Rectal smooth muscle tissue (tissue), 1 donor: Measurements from ENCODE around the gene MAST4.

Experiments used
- H3K27ac ChIP-seq: one replicate; pipeline ENCODE4 v1.7.0; 2013; ENCODE audit warnings: low read depth, low read length, inconsistent platforms
- H3K27me3 ChIP-seq: one replicate; pipeline ENCODE4 v1.7.0; 2013; ENCODE audit warnings: low read length; ENCODE audit not compliant: control insufficient read depth, insufficient read depth
- H3K36me3 ChIP-seq: one replicate; pipeline ENCODE4 v1.7.0; 2013; ENCODE audit warnings: low read length; ENCODE audit not compliant: control insufficient read depth, insufficient read depth
- H3K4me1 ChIP-seq: one replicate; pipeline ENCODE4 v1.7.0; 2013; ENCODE audit warnings: low read length; ENCODE audit not compliant: control insufficient read depth, insufficient read depth
- H3K4me3 ChIP-seq: one replicate; pipeline ENCODE4 v1.7.0; 2013; ENCODE audit warnings: low read length
- H3K9ac ChIP-seq: one replicate; pipeline ENCODE4 v1.7.0; 2013; ENCODE audit warnings: low read length

MAST4 gene

DNA sequence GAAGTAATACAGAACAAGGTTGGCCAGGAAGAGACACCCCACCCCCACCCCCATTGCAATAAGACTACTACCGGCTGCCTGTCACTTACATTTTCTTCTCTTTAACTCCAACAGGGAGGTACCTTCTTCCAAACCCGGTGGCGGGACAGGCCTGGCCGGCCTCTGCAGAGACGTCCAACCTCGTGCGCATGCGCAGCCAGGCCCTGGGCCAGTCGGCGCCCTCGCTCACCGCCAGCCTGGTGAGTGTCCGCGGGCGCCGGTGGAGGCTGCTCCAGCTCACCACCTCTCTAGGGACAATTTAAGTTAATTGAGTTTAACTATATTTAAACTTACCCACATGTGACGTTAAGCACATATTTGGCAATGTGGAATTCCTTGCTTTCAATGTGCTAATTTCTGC is 192.4 kb downstream of the MAST4 start:
- Histone ChIP-seq H3K27me3 (no peaks in the 10 kb centered on the region), H3K4me1 (no peaks in the 10 kb centered on the region), H3K4me3 (no peak overlapping the region), H3K36me3 (no peaks in the 10 kb centered on the region), H3K27ac (no peak overlapping the region), H3K9ac (no peak overlapping the region)

DNA sequence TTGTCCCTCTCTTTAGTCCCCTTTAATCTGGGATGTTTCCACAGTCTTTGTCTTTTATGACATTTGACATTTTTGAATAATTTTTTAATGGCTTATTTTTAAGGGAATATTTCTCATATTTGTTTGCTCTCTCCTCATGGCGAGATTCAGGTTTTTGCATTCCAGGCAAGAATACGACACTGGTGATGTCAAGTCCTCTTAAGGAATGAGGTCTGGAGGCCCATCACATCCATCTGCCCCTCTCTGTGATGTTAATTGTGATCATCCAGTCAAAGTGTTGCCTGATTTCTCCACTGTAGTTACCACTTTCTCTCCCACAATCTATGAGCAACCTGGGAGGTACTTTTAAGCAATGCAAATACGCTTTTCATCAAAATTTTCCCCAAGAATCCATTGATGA is 193.2 kb downstream of the MAST4 start:
- H3K4me1 ChIP-seq, result no peaks in the 10 kb centered on the region
- H3K4me3 ChIP-seq, result no peak overlapping the region
- no peaks in the 10 kb centered on the region for H3K36me3 ChIP-seq
- H3K27ac ChIP-seq, result no peak overlapping the region
- no peaks in the 10 kb centered on the region for H3K27me3 ChIP-seq
- H3K9ac ChIP-seq, result no peak overlapping the region

DNA sequence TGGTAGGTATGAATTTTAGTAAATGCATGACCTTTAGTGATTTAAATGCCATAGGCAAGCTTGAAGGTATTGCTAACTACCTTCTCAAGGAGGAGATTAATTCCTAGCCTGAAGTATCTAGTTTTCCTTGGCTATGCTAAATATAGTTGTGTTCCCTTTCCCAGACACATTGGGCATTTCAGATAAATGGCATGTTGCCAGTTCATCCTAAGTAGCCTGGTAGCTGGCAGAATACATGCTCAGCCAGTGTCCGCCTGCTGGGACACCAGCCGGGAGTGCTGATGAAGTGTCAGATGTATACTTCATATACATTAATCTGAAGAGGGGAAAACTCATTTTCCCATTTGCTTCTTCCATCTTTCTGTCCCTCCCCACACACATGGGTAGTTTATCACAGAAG is 196.9 kb downstream of the MAST4 start:
- Histone ChIP-seq H3K4me3 (no peak overlapping the region), H3K36me3 (no peaks in the 10 kb centered on the region), H3K9ac (no peak overlapping the region), H3K27ac (no peak overlapping the region), H3K4me1 (no peaks in the 10 kb centered on the region), H3K27me3 (no peaks in the 10 kb centered on the region)

DNA sequence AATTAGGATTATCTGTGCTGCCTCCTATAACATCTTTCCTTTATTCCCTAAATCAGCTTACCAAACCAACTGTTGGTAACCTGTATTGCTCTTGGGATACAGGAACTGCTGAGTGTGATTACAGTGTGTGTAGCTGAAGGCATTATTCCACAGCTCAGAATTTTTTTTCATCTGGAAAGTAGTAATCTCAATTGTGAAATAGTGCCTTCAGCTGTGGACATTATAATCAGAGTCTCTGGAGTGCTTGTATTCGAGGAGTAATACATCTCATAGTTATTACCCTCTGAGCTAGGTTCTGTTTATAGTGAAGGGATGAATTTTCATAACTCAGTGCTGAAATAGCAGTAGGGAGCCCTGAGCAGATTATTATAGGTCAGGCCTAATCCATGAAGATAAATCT is 199.5 kb downstream of the MAST4 start:
- no peaks in the 10 kb centered on the region for H3K4me1 ChIP-seq
- H3K4me3 ChIP-seq, result no peak overlapping the region
- no peaks in the 10 kb centered on the region for H3K36me3 ChIP-seq
- no peaks in the 10 kb centered on the region for H3K27me3 ChIP-seq
- no peak overlapping the region for H3K9ac ChIP-seq
- H3K27ac ChIP-seq, result no peak overlapping the region

DNA sequence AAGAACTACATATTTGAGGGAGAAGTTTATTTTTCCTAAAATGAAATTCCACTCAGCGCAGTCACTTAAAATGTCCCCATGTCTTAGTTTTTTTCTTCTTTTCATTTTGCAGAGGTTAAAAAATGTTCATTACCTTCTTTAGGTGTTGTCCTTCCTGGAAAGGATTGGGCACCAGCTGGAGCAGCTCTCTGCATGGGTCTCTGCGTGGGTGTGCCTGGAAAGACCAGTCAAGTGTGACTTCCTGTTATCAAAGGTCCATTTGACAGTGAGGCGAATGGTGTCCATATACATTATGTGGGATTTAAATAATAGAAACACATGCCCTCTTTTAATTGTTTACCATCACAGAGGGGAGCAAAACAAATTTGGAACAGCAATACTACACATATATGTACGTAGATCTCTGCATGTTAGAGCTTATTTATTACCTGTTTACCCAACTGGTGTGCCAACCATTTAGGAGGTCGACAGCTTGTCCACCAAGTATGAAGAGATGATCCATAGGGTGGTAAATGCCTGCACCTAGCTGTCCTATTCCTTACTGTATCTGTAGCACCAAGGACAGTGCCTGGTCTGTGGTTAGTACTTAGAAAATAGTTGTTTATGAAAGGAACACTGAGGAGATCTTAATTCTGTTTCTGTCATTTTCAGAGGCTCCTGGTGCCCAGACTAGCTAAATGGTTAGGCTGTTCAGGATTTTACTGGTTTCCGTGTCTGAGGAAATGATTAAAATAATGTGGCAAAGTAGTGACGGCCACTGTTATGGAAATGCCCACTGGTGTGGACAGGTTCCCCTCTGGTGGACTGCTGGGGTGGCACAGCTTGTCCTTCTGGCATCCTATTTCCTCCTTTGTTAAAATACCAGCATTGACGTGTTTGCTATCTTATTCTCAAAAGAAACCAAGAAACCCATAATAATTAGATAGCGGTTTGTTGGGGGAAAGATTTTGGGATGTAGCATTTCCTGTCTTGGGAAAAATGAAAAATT is 200.4 kb downstream of the MAST4 start:
- Histone ChIP-seq H3K4me3 (no peak overlapping the region), H3K27ac (no peak overlapping the region), H3K27me3 (no peaks in the 10 kb centered on the region), H3K9ac (no peak overlapping the region), H3K36me3 (no peaks in the 10 kb centered on the region), H3K4me1 (no peaks in the 10 kb centered on the region)

DNA sequence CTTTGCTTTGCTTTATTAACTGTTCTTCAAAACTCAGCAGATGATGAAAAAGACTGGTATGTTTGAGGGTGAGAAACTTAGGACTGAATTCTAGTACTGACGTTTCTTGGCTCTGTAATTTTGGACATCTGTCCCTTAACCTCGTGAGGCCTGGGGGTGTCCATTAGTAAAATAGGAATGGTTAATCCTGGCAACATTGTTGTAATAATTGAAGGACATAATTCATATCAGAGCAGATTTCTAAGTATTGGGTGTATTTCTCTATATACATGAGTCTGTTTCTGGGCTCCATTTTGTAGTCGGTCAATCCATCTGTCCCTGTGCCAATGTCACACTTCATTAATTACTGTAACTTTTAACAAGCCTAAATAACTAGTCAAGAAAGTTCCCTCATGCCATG is 206.7 kb downstream of the MAST4 start:
- Histone ChIP-seq H3K27me3 (no peaks in the 10 kb centered on the region), H3K36me3 (no peaks in the 10 kb centered on the region), H3K4me3 (no peak overlapping the region), H3K4me1 (no peaks in the 10 kb centered on the region), H3K27ac (no peak overlapping the region), H3K9ac (no peak overlapping the region)

DNA sequence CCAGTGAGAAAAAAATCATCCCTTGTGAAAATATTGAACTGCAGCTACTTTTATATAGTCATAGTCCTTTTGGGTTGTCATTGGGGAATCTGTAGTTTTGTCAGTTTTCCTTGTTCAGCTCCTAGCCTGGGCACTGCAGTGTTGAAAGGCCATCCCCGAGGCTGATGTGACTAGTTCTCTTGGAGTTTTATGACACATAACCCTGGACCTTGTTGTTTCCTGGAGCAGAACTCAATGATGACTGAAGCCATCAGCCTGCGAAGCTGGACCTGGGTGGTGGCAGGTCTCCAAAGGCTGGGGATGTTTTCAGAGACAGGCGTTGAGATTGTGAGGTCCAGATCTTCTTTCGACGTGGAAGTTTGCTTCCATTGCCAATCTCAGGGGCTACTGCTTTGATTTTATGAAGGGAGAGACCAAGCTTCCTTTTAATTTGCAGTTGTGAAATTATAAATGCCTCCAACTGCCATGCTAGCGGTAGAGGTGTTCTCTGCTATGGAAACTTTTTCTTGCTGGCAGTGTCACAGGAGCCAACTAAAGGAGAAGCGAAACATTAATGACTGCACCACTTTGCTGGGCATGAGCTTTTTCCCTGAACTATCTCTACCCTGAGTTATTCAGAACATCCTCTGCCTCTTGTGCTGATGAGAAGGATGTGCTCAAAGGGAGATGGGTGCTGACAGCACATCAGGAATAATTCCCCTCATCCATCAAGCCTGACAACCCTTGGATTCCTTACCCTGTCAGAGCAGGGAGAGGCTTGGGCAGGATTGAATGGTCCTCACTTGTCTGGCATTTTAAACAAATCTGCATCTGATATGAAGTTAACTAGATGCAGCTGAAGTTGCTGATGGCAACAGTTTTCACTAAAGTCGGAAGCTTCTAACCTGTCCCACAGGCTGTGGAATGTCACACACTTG is 209.6 kb downstream of the MAST4 start:
- no peaks in the 10 kb centered on the region for H3K27me3 ChIP-seq
- H3K27ac ChIP-seq, result no peak overlapping the region
- H3K36me3 ChIP-seq, result no peaks in the 10 kb centered on the region
- H3K4me3 ChIP-seq, result no peak overlapping the region
- H3K9ac ChIP-seq, result no peak overlapping the region
- no peaks in the 10 kb centered on the region for H3K4me1 ChIP-seq

DNA sequence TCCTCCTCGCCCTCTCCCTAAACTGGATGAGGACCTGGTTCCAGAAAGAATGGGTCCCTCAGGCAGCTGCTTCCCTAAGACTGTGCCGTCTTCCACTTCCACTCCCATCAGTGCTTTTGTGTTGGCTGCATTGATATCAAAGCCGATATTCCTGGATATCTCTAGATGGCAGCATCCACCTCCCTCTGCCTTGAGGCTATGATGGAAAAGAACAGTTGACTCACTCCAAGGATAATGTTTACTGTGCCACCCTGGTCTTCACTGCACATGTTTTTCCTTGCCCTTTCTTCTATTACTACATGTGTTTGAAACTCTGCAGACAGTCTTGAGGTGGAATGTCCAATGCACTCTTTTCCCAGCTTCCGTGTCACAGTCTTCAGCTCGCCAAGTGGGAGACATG is 211.6 kb downstream of the MAST4 start:
- no peaks in the 10 kb centered on the region for H3K36me3 ChIP-seq
- H3K4me1 ChIP-seq, result no peaks in the 10 kb centered on the region
- no peaks in the 10 kb centered on the region for H3K27me3 ChIP-seq
- H3K9ac ChIP-seq, result no peak overlapping the region
- no peak overlapping the region for H3K4me3 ChIP-seq
- H3K27ac ChIP-seq, result no peak overlapping the region

DNA sequence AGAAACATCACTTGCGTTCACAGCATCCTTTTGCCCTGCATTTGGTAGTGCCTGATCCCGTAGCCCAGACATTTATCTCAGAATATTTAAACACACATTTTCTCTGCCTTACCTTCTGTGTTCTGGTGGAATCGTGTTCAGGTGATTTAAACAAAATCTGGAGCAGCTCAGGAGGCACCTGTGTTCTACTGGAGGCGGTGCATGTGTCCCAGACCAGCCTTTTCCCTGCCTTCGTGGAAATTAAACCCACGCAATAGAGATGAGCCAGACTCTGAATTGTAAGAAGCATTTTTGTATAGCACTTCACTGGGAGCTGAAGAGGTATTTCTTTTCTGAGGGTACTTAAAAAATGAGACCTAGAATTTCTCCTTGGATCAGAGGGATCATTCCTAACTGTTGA is 212.5 kb downstream of the MAST4 start:
- Histone ChIP-seq H3K9ac (no peak overlapping the region), H3K27ac (no peak overlapping the region), H3K27me3 (no peaks in the 10 kb centered on the region), H3K4me1 (no peaks in the 10 kb centered on the region), H3K36me3 (no peaks in the 10 kb centered on the region), H3K4me3 (no peak overlapping the region)

DNA sequence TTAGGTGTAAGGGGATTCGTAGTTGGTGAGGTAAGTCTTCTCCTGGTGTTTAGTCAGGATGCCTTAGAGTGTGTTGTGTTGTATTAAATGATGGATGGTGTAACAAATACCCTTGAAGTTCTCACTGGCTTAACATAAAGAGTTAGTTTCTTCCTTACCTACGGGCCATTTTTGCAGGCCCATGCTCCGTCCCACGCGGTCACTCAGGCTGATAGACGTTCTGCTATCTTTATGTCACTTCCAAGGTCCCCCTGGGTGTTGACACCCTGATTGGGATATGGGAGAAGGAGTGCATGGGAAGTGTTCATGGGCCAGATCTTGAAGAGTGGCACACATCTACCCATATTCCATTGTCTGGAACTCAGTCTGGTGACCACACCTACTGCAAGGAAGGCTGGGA is 214.0 kb downstream of the MAST4 start:
- H3K4me3 ChIP-seq, result no peak overlapping the region

DNA sequence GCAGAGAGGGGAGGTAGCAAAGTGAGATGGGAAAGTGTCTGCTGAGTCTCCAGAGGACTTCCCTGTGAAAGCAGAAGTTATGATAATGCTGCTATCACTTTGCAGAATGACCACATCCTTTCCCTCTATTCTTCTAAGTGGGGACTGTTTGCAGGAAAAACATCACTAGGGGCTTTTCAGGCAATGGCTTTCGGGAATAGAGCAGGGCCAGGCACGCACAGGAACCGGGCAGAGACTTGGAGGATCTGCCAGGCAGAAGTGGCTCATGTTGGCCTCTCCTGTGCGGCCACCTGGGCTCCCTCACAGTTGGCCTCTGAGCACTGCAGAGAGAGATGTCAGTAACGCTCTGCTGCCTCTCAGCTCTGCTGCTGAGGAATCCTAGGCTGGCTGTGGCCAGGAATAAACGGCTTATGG is 214.7 kb downstream of the MAST4 start:
- H3K36me3 ChIP-seq, result no peaks in the 10 kb centered on the region
- H3K4me1 ChIP-seq, result no peaks in the 10 kb centered on the region
- no peaks in the 10 kb centered on the region for H3K27me3 ChIP-seq
- no peak overlapping the region for H3K4me3 ChIP-seq
- H3K9ac ChIP-seq, result no peak overlapping the region
- H3K27ac ChIP-seq, result no peak overlapping the region

More for the DNA sequence above, 214.0 kb downstream of the MAST4 start:
- Histone ChIP-seq H3K36me3 (no peaks in the 10 kb centered on the region), H3K4me1 (no peaks in the 10 kb centered on the region), H3K27me3 (no peaks in the 10 kb centered on the region), H3K9ac (no peak overlapping the region), H3K27ac (no peak overlapping the region)

DNA sequence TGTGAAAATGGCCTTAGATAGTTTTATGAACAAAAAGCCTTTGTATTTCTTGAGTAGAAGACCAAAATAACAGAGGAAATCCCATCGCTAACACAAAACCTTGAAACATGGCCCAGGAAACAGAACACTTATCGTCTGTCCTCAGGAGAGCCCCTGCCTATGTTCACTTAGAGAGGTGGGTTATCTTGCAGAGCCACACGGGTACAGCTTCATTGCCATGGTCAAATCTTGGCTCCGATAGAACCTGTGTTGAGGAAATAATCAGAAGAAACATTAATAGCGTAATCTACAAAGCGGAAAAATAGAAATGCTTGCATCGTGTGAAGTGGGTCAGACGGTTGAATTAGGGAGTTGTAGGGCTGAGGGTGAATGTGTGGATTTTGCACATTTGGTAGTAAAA is 216.1 kb downstream of the MAST4 start:
- H3K27ac ChIP-seq, result no peak overlapping the region
- H3K9ac ChIP-seq, result no peak overlapping the region
- H3K4me3 ChIP-seq, result no peak overlapping the region
- H3K27me3 ChIP-seq, result no peaks in the 10 kb centered on the region
- no peaks in the 10 kb centered on the region for H3K4me1 ChIP-seq
- H3K36me3 ChIP-seq, result no peaks in the 10 kb centered on the region
